Fibroblast of lung (primary cell): ENCODE data around the gene JAG2. TPM values are rescaled to one million over a fixed set of nuclear protein-coding genes. Genes with fewer than 3 reads are reported as not detected.

Experiments
- DNase-seq, 2 donors: peaks; one replicate each; pipeline versions ENCODE4 v3.0.0 to v3.0.0-alpha.2; 2010; ENCODE audit warnings: low read depth in 2 of 2
- H2AFZ ChIP-seq: 2 replicates; pipeline ENCODE4 v1.5.1; 2012; ENCODE audit warnings: low read length, control low read depth, inconsistent platforms
- H3K27ac ChIP-seq: 2 replicates; pipeline ENCODE4 v1.5.1; 2011; ENCODE audit warnings: low read length, control low read depth; ENCODE audit not compliant: insufficient read depth
- H3K27me3 ChIP-seq: 2 replicates; pipeline ENCODE4 v1.5.1; 2011; ENCODE audit warnings: mild to moderate bottlenecking, low read length; ENCODE audit not compliant: control insufficient read depth, insufficient read depth
- H3K36me3 ChIP-seq: 2 replicates; pipeline ENCODE4 v1.5.1; 2011; ENCODE audit warnings: low read length; ENCODE audit not compliant: control insufficient read depth, insufficient read depth
- H3K4me1 ChIP-seq: 2 replicates; pipeline ENCODE4 v1.5.1; 2011; ENCODE audit warnings: low read length; ENCODE audit not compliant: control insufficient read depth, insufficient read depth; ENCODE audit errors: extremely low read depth
- H3K4me2 ChIP-seq: 2 replicates; pipeline ENCODE4 v1.5.1; 2011; ENCODE audit warnings: low read length, control low read depth; ENCODE audit not compliant: insufficient read depth; ENCODE audit errors: extremely low read depth
- H3K4me3 ChIP-seq, 4 experiments: fragments of 200-600 bp in 1 of 4; sonication (generic) in 1 of 4; replicated peaks in 1 of 4; 2 replicates each; pipeline ENCODE4 v1.5.1; 2011 to 2016; ENCODE audit warnings: low read length in 4 of 4, low read depth in 3 of 4, mild to moderate bottlenecking in 3 of 4, control low read depth in 2 of 4, inconsistent platforms in 1 of 4, mixed read lengths in 1 of 4; ENCODE audit not compliant: insufficient read depth in 1 of 4; ENCODE audit errors: control extremely low read depth in 1 of 4
- H3K79me2 ChIP-seq: 2 replicates; pipeline ENCODE4 v1.5.1; 2012; ENCODE audit warnings: mild to moderate bottlenecking, low read length, inconsistent platforms; ENCODE audit not compliant: control insufficient read depth, insufficient read depth
- H3K9ac ChIP-seq: 2 replicates; pipeline ENCODE4 v1.5.1; 2011; ENCODE audit warnings: mild to moderate bottlenecking, low read length, control low read depth; ENCODE audit not compliant: insufficient read depth
- H3K9me3 ChIP-seq: 2 replicates; pipeline ENCODE4 v1.5.1; 2012; ENCODE audit warnings: low read depth, low read length; ENCODE audit not compliant: control insufficient read depth, insufficient read depth
- H4K20me1 ChIP-seq: 2 replicates; pipeline ENCODE4 v1.5.1; 2011; ENCODE audit warnings: low read length; ENCODE audit not compliant: control insufficient read depth, insufficient read depth; ENCODE audit errors: extremely low read depth
- EZH2 ChIP-seq: IDR thresholded peaks from 2 replicates; pipeline ENCODE4 v1.5.1; 2012; ENCODE audit warnings: low read length, control low read depth, mild to moderate bottlenecking; ENCODE audit errors: missing control alignments
- polyA plus RNA-seq, 2 donors: library from polyadenylated mRNA; depleted of rRNA in 1 of 2; stranded (reverse) in 1 of 2; unstranded in 1 of 2; fragments of >200 nt; gene quantifications; 2 replicates each; pipeline ENCODE4 v1.2.1, GENCODE V29; 2011 to 2012; ENCODE audit warnings: missing spikeins in 1 of 2
- total RNA-seq: library from RNA; depleted of rRNA; stranded (reverse); fragments of >200 nt; gene quantifications from 2 replicates; pipeline ENCODE4 v1.2.1, GENCODE V29; 2014
- TF ChIP-seq, protein P1 (sequence below), 2 donors: IDR thresholded peaks in 1 of 2; conservative IDR thresholded peaks in 1 of 2; 1 replicate in 1 of 2; 2 replicates in 1 of 2; pipeline ENCODE4 v1.5.1; 2011 to 2012; ENCODE audit warnings: low read length in 2 of 2, control low read depth in 1 of 2, inconsistent platforms in 1 of 2, low read depth in 1 of 2, mild to moderate bottlenecking in 1 of 2

JAG2 gene
- total and polyA plus RNA-seq, 2 donors (not counting 1 experiment from before 2014, with no cell fraction given) = 0.51 to 1.8 TPM

DNA sequence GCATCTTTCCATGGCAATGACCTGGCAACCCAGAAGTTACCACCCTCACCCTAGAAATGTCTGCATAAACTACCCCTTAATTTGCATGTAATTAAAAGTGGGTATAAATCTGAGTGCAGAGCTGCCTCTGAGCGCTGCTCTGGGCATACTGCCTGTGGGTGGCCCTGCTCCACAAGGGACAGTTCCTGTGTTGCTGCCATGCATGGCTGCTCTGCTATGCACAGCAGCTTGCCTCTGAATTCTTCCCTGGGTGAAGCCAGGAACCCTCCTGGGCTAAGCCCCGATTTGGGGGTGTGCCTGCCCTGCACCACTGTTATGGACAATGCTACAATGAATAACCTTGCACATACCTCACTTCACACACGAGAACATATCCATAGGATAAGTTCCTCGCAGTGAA lies 67.7 kb downstream of the JAG2 start:
- Histone ChIP-seq H3K9ac (no peak overlapping the region), H3K4me1 (no peaks in the 10 kb centered on the region), H3K36me3 (no peaks in the 10 kb centered on the region), H3K27ac (no peak overlapping the region), H4K20me1 (no peaks in the 10 kb centered on the region), H3K79me2 (no peaks in the 10 kb centered on the region), H2AFZ (no peak overlapping the region), H3K4me3 (no peak overlapping the region), H3K9me3 (no peaks in the 10 kb centered on the region), H3K4me2 (no peak overlapping the region), H3K27me3 (peaks cover 19% of the 10 kb centered on the region)
- DNase-seq = no peak
- no peak for TF ChIP-seq EZH2
- TF ChIP-seq, protein P1, sequence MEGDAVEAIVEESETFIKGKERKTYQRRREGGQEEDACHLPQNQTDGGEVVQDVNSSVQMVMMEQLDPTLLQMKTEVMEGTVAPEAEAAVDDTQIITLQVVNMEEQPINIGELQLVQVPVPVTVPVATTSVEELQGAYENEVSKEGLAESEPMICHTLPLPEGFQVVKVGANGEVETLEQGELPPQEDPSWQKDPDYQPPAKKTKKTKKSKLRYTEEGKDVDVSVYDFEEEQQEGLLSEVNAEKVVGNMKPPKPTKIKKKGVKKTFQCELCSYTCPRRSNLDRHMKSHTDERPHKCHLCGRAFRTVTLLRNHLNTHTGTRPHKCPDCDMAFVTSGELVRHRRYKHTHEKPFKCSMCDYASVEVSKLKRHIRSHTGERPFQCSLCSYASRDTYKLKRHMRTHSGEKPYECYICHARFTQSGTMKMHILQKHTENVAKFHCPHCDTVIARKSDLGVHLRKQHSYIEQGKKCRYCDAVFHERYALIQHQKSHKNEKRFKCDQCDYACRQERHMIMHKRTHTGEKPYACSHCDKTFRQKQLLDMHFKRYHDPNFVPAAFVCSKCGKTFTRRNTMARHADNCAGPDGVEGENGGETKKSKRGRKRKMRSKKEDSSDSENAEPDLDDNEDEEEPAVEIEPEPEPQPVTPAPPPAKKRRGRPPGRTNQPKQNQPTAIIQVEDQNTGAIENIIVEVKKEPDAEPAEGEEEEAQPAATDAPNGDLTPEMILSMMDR (conservative IDR thresholded peaks at IDR 0.05 in 1 of 2, IDR thresholded peaks at IDR 0.05 in 1 of 2; ENCODE audit: low read depth in 1 of 2, low read length in 2 of 2) = no peak

DNA sequence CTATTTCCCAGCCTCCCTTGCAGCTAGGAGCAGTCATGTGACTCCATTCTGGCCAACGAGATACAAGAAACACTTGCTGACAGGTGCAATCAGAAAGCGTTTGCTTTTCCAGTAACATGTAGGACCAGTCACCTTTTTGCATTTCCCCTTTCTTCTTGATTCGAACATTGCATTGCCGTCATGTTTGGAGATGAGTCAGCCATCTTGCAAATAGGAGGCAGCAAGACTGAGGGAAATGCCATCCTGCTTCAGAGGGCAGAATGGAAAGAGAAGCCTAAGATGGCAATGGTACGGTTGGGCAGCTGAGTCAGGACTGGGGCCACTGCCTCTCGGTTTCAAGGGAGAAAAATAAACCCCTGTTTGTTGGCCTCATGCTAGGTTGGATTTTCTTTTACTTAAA lies 68.8 kb downstream of the JAG2 start:
- peaks cover 16% of the 10 kb centered on the region for H3K27me3 ChIP-seq
- no peaks in the 10 kb centered on the region for H3K36me3 ChIP-seq
- no peak overlapping the region for H3K4me3 ChIP-seq
- H3K9me3 ChIP-seq = no peaks in the 10 kb centered on the region
- no peaks in the 10 kb centered on the region for H3K79me2 ChIP-seq
- H3K4me2 ChIP-seq = no peak overlapping the region
- no peaks in the 10 kb centered on the region for H3K4me1 ChIP-seq
- H3K9ac ChIP-seq = no peak overlapping the region
- no peak for DNase-seq
- H2AFZ ChIP-seq = no peak overlapping the region
- no peaks in the 10 kb centered on the region for H4K20me1 ChIP-seq
- H3K27ac ChIP-seq = no peak overlapping the region
- TF ChIP-seq EZH2 = no peak
- TF ChIP-seq, protein P1 (conservative IDR thresholded peaks at IDR 0.05 in 1 of 2, IDR thresholded peaks at IDR 0.05 in 1 of 2; ENCODE audit: low read depth in 1 of 2, low read length in 2 of 2) = no peak

- TF ChIP-seq, protein P1 (conservative IDR thresholded peaks at IDR 0.05 in 1 of 2, IDR thresholded peaks at IDR 0.05 in 1 of 2; ENCODE audit: low read depth in 1 of 2, low read length in 2 of 2) = no peak
- TF ChIP-seq EZH2 = no peak
- H3K27me3 ChIP-seq = peaks cover 11% of the 10 kb centered on the region
- H3K27ac ChIP-seq = no peak overlapping the region
- H3K9ac ChIP-seq = no peak overlapping the region
- no peak overlapping the region for H3K4me3 ChIP-seq
- no peak overlapping the region for H2AFZ ChIP-seq
- DNase-seq = no peak
- H3K4me1 ChIP-seq = no peaks in the 10 kb centered on the region
- H3K36me3 ChIP-seq = no peaks in the 10 kb centered on the region
- H3K4me2 ChIP-seq = no peak overlapping the region
- no peaks in the 10 kb centered on the region for H3K9me3 ChIP-seq
- H4K20me1 ChIP-seq = no peaks in the 10 kb centered on the region
- H3K79me2 ChIP-seq = no peaks in the 10 kb centered on the region
These were observed 70.3 kb downstream of the JAG2 start for GRCh38 chr14:105098316-105098715.
